GM12865 (cell line): Measurements from ENCODE around the gene PLEKHG5.

Experiments
- DNase-seq: peaks from one replicate; pipeline ENCODE4 v3.0.0; 2010; ENCODE audit warnings: low read depth
- H3K4me3 ChIP-seq: 2 replicates; pipeline ENCODE4 v1.5.1; 2011; ENCODE audit warnings: mild to moderate bottlenecking, low read depth, low read length, control low read depth
- CTCF ChIP-seq: IDR thresholded peaks from 2 replicates; pipeline ENCODE4 v1.5.1; 2011; ENCODE audit warnings: low read length, control low read depth, low read depth, inconsistent platforms; ENCODE audit not compliant: insufficient read depth; ENCODE audit errors: missing control alignments

The PLEKHG5 gene

DNA sequence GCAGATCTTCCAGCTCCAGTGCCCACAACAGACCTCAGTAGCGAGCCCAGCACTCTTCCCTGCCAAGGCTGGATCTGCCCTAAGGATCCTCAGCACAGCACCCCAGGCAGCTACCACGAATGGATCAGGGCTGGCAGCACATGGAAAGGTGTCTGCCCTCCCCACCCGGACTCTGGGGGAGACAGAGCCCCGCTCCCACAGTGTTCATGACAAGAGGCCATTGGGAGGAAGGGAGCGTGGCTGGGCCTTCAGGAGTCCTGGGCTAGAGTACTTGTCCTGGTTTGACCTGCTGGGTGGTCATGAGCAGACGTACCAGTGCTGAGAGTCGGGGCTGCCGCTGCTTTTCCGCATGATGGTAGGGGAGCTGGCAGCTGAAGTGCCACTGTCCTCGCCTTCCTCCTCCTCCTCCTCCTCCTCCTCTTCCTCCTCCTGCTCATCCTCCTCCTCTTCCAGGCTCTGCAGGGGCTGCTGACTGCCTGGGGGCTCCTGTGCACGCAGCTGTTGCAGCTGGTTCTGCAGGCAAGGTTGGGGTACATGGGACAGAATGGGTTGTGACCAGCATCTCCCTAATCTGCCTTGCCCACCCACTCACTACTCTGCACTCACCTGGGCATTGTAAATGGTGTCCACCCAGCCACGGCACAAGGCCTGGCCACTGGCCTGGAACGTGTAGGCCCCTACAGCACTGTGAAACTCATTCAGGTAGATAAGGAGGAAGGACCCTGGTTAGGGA lies 22.6 kb downstream of the PLEKHG5 start:
- DNase-seq: no peak
- TF ChIP-seq CTCF: no peak
- no peak overlapping the region for H3K4me3 ChIP-seq

DNA sequence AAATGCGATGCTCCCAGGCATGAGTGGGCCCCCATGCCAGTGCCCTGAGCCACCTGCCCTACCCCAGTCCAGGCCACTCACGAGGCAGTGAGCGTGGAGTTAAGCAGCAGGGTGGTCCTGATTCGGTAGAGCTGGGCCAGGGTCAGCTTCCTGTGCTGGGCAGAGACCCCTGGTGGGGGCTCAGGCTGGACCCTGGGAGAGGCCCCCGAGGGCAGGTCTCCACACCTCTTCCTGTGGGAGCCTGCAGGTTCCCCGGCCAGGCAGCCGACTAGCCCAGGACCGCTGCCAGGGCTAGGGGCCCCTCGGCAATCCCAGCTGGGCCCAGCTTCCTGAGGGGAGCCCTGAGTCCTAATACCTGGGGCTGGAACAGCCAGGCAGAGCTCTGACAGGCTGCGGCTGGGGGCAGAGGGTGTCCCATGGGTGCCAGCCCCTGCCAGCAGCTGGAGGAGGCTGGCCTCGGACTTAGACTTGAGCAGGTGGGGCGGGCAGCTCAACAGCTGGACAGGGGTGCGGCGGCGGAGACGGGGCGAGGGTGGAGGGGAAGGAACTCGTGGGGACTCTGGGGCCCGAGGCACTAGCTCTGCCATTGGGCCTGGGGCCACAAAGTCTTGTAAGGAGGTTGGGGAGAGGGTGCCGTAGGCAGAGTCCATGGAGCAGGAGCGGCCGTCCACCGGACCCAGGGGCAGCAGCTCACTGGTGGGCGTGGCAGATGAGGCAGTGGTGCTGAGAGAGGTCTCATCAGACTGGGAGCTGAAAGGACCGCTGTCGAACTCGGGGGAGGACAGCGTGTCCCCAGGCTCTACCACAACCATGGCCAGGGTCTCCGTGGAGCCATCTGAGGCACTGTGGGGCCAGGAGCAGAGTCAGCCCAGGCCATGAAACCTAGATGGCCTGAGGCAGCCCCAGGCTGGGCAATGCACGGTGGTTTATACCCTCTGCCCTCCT lies 23.5 kb downstream of the PLEKHG5 start:
- no peak overlapping the region for H3K4me3 ChIP-seq
- TF ChIP-seq CTCF: no peak
- DNase-seq: no peak

GRCh38 chr1:6467224-6467623 lies 24.2 kb downstream of the PLEKHG5 start:
- DNase-seq: no peak
- no peak overlapping the region for H3K4me3 ChIP-seq
- no peak for TF ChIP-seq CTCF

DNA sequence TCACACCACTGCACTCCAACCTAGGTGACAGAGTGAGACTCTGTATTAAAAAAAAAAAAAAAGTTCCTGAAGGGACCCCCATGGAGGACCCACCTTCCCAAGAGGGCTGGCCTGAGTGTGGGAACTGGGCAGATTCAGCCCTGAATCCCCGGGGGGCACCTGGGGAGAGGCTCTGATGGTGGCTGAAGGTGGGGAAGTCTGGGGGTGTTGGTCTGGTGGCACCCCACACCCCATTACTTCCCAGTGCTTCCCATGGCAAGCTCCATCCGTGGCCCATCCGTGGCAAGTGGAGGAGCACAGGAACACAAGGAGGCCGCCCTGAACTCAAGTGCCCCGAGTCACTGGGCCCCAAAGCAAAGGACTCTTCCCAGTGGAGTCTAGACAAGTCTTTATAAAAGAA lies 24.7 kb downstream of the PLEKHG5 start:
- TF ChIP-seq CTCF: no peak
- no peak overlapping the region for H3K4me3 ChIP-seq
- DNase-seq: no peak

DNA sequence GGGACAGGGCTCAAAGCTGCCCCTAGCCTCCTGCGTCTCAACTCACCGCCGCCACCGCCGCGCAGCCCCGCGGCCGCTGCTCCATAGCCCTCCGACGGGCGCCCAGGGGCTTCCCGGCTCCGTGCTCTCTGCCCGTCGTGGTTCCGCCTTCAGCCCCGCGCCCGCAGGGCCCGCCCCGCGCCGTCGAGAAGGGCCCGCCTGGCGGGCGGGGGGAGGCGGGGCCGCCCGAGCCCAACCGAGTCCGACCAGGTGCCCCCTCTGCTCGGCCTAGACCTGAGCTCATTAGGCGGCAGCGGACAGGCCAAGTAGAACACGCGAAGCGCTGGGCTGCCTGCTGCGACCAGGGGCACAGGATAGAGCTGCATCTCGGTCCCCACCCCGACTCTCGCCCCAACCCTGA lies 25.4 kb downstream of the PLEKHG5 start, which contains the start of gene TNFRSF25:
Gene TNFRSF25, minus strand, starts transcription at position 151 of the 400 bp plus-strand sequence. Its CDS starts 66 bp downstream, at position 85.
- H3K4me3 ChIP-seq: no peak within 1 kb of the TSS
- no peak for TF ChIP-seq CTCF
- DNase-seq: no peak

GRCh38 chr1:6465461-6466005 lies 25.9 kb downstream of the PLEKHG5 start:
- H3K4me3 ChIP-seq: no peak overlapping the region
- TF ChIP-seq CTCF: no peak
- DNase-seq: no peak
